Measurements from ENCODE around the gene MLKL.
"Not testable (repeated sequence)": the region's sequence is repeated elsewhere in the genome, so short reads cannot be mapped to it uniquely, and the experiment has no call there.

MLKL gene

GRCh38 chr16:74709441-74709877, 8.8 kb upstream of the MLKL start:
- H3K4me3 ChIP-seq (ENCODE audit: low read depth, low read length): no peak overlapping the region

- H3K4me3 ChIP-seq (ENCODE audit: low read depth, low read length): peak overlapping the region; percentile 57
Measured at GRCh38 chr16:74700116-74700437, 585 bp downstream of the MLKL start.

- no peak overlapping the region for H3K4me3 ChIP-seq (ENCODE audit: low read depth, low read length)
Measured at GRCh38 chr16:74699666-74700065, 996 bp downstream of the MLKL start.

- no peak overlapping the region for H3K4me3 ChIP-seq (ENCODE audit: low read depth, low read length)
Measured at GRCh38 chr16:74698222-74698621, 2.4 kb downstream of the MLKL start.

- H3K4me3 ChIP-seq (ENCODE audit: low read depth, low read length): peak overlapping the region; percentile 17
Measured at GRCh38 chr16:74695450-74696422, 4.9 kb downstream of the MLKL start.

- no peak overlapping the region for H3K4me3 ChIP-seq (ENCODE audit: low read depth, low read length)
Measured at GRCh38 chr16:74691093-74691855, 9.4 kb downstream of the MLKL start.

- no peak overlapping the region for H3K4me3 ChIP-seq (ENCODE audit: low read depth, low read length)
Measured at GRCh38 chr16:74682556-74682955, 18.1 kb downstream of the MLKL start.

- H3K4me3 ChIP-seq (ENCODE audit: low read depth, low read length): no peak overlapping the region
Measured at GRCh38 chr16:74680681-74681080, 20.0 kb downstream of the MLKL start.

- H3K4me3 ChIP-seq (ENCODE audit: low read depth, low read length): no peak overlapping the region
Measured at GRCh38 chr16:74679983-74680382, 20.7 kb downstream of the MLKL start.

- no peak overlapping the region for H3K4me3 ChIP-seq (ENCODE audit: low read depth, low read length)
Measured at GRCh38 chr16:74677868-74678267, 22.8 kb downstream of the MLKL start.

GRCh38 chr16:74673876-74674275, 26.8 kb downstream of the MLKL start:
- no peak overlapping the region for H3K4me3 ChIP-seq (ENCODE audit: low read depth, low read length)

- not testable (repeated sequence) for H3K4me3 ChIP-seq (ENCODE audit: low read depth, low read length)
Measured at GRCh38 chr16:74668877-74669276, 31.8 kb downstream of the MLKL start.

- H3K4me3 ChIP-seq (ENCODE audit: low read depth, low read length): peak overlapping the region; percentile 88
Measured at GRCh38 chr16:74667255-74667700, 33.4 kb downstream of the MLKL start.

GRCh38 chr16:74666425-74667254, 34.0 kb downstream of the MLKL start, which contains the start of gene RFWD3:
Gene RFWD3, minus strand, starts transcription at chr16:74666877. Its CDS starts 5,428 bp downstream, at chr16:74661449.
- peak within 1 kb of the TSS; percentile 88 for H3K4me3 ChIP-seq (ENCODE audit: low read depth, low read length)

GRCh38 chr16:74666010-74666421, 34.6 kb downstream of the MLKL start:
- H3K4me3 ChIP-seq (ENCODE audit: low read depth, low read length): peak overlapping the region; percentile 88

GRCh38 chr16:74661064-74661463, 39.6 kb downstream of the MLKL start:
- H3K4me3 ChIP-seq (ENCODE audit: low read depth, low read length): no peak overlapping the region

GRCh38 chr16:74660383-74660782, 40.3 kb downstream of the MLKL start:
- H3K4me3 ChIP-seq (ENCODE audit: low read depth, low read length): no peak overlapping the region

GRCh38 chr16:74659041-74659440, 41.6 kb downstream of the MLKL start:
- no peak overlapping the region for H3K4me3 ChIP-seq (ENCODE audit: low read depth, low read length)

GRCh38 chr16:74657870-74658642, 42.6 kb downstream of the MLKL start:
- no peak overlapping the region for H3K4me3 ChIP-seq (ENCODE audit: low read depth, low read length)

- H3K4me3 ChIP-seq (ENCODE audit: low read depth, low read length): no peak overlapping the region
Measured at GRCh38 chr16:74654536-74655050, 46.1 kb downstream of the MLKL start.
